Smooth muscle cell (in vitro differentiated cells): ENCODE data around the gene FLG2. TPM values are rescaled to one million over a fixed set of nuclear protein-coding genes. Genes with fewer than 3 reads are reported as not detected.

ENCODE experiments used
- DNase-seq: peaks from one replicate; lab custom pipeline; 2025; ENCODE audit not compliant: unreplicated experiment; lab: John Stamatoyannopoulos, UW
- H2AFZ ChIP-seq: fragments of 200-600 bp; sonication (generic); 2 replicates; pipeline ENCODE4 v1.6.0; 2016; ENCODE audit warnings: antibody characterized with exemption, low read depth, mild to moderate bottlenecking
- H3F3A ChIP-seq: fragments of 200-600 bp; sonication (generic); 2 replicates; pipeline ENCODE4 v1.6.0; 2017; ENCODE audit warnings: antibody characterized with exemption, low read depth
- H3K27ac ChIP-seq: fragments of 200-600 bp; sonication (generic); 2 replicates; pipeline ENCODE4 v1.5.1; 2016; ENCODE audit warnings: low read depth, mild to moderate bottlenecking
- H3K27me3 ChIP-seq: fragments of 200-600 bp; sonication (generic); 2 replicates; pipeline ENCODE4 v1.6.1; 2016; ENCODE audit warnings: low read depth, mild to moderate bottlenecking
- H3K36me3 ChIP-seq: fragments of 200-600 bp; sonication (generic); 2 replicates; pipeline ENCODE4 v1.5.1; 2016; ENCODE audit warnings: low read depth
- H3K4me1 ChIP-seq: fragments of 200-600 bp; sonication (generic); 2 replicates; pipeline ENCODE4 v1.5.1; 2016; ENCODE audit warnings: low read depth
- H3K4me2 ChIP-seq: fragments of 200-600 bp; sonication (generic); 2 replicates; pipeline ENCODE4 v1.6.0; 2016; ENCODE audit warnings: mild to moderate bottlenecking
- H3K4me3 ChIP-seq: fragments of 200-600 bp; sonication (generic); 2 replicates; pipeline ENCODE4 v1.5.1; 2016; ENCODE audit warnings: mild to moderate bottlenecking
- H3K79me2 ChIP-seq: fragments of 200-600 bp; sonication (generic); 2 replicates; pipeline ENCODE4 v1.6.0; 2016; ENCODE audit warnings: low read depth, mild to moderate bottlenecking
- H3K9ac ChIP-seq: fragments of 200-600 bp; sonication (generic); 2 replicates; pipeline ENCODE4 v1.6.0; 2016; ENCODE audit warnings: low read depth
- H3K9me3 ChIP-seq: fragments of 200-600 bp; sonication (generic); replicated peaks from 2 replicates; pipeline ENCODE4 v1.5.1; 2016; ENCODE audit warnings: low read depth
- H4K20me1 ChIP-seq: fragments of 200-600 bp; sonication (generic); 2 replicates; pipeline ENCODE4 v1.6.0; 2016; ENCODE audit warnings: low read depth
- CTCF ChIP-seq: fragments of 200-600 bp; sonication (generic); IDR thresholded peaks from 2 replicates; pipeline ENCODE4 v1.5.1; 2017; ENCODE audit warnings: borderline replicate concordance, mild to moderate bottlenecking, antibody characterized with exemption; ENCODE audit not compliant: insufficient read depth, poor library complexity, severe bottlenecking
- WGBS: methylation state at CpG from one replicate; pipeline ENCODE4 v1.1.7; 2016; ENCODE audit warnings: low lambda C conversion rate; 5-methylcytosine and 5-hydroxymethylcytosine counted together
- polyA plus RNA-seq: library from polyadenylated mRNA; unstranded; fragments of >200 nt; fragmentation: Nextera tagmentation; extraction: Ambion mirVana; gene quantifications from 2 replicates; pipeline ENCODE4 v1.2.1, GENCODE V29; 2016
- total RNA-seq: library from RNA; depleted of rRNA; stranded (reverse); fragments of >200 nt; gene quantifications from 2 replicates; pipeline ENCODE4 v1.2.3, GENCODE V29; 2014

FLG2 gene
- total and polyA plus RNA-seq, 2 experiments from 2014 or later = not detected

DNA sequence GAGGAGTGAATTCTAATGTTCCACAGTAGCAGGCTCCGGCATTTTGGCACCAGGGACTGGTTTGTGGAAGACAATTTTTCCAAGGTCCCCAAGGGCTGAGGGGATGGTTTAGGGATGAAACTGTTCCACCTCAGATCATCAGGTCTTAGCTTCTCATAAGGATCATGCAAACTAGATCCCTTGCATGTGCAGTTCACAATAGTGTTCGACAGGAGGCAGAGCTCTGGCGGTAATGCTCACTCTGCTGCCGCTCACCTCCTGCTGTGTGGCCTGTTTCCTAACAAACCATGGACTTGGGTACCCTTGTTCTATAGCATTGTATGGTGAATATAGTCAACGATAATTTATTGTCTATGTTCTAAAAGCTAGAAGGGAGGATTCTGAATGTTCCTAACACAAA lies 37.7 kb upstream of the FLG2 start:
- no peaks in the 10 kb centered on the region for H3F3A ChIP-seq
- H3K4me2 ChIP-seq = no peak overlapping the region
- no peaks in the 10 kb centered on the region for H3K79me2 ChIP-seq
- H3K9me3 ChIP-seq = no peaks in the 10 kb centered on the region
- H3K27ac ChIP-seq = no peak overlapping the region
- H3K36me3 ChIP-seq = no peaks in the 10 kb centered on the region
- H3K4me1 ChIP-seq = no peaks in the 10 kb centered on the region
- no peaks in the 10 kb centered on the region for H4K20me1 ChIP-seq
- TF ChIP-seq CTCF = no peak
- H3K9ac ChIP-seq = no peak overlapping the region
- no peak for DNase-seq
- 67% methylated on average over 5 of the region's 5 CpGs for WGBS
- H2AFZ ChIP-seq = no peak overlapping the region
- no peaks in the 10 kb centered on the region for H3K27me3 ChIP-seq
- no peak overlapping the region for H3K4me3 ChIP-seq

GRCh38 chr1:152394151-152394550 lies 34.3 kb upstream of the FLG2 start:
- H3K79me2 ChIP-seq = no peaks in the 10 kb centered on the region
- no peaks in the 10 kb centered on the region for H4K20me1 ChIP-seq
- WGBS = 31% methylated on average over 1 of the region's 1 CpG
- no peak overlapping the region for H3K9ac ChIP-seq
- no peak overlapping the region for H3K4me3 ChIP-seq
- no peak for DNase-seq
- H3K36me3 ChIP-seq = no peaks in the 10 kb centered on the region
- H3K9me3 ChIP-seq = no peaks in the 10 kb centered on the region
- H2AFZ ChIP-seq = no peak overlapping the region
- no peaks in the 10 kb centered on the region for H3K4me1 ChIP-seq
- no peaks in the 10 kb centered on the region for H3K27me3 ChIP-seq
- no peaks in the 10 kb centered on the region for H3F3A ChIP-seq
- H3K4me2 ChIP-seq = no peak overlapping the region
- H3K27ac ChIP-seq = no peak overlapping the region
- TF ChIP-seq CTCF = no peak

DNA sequence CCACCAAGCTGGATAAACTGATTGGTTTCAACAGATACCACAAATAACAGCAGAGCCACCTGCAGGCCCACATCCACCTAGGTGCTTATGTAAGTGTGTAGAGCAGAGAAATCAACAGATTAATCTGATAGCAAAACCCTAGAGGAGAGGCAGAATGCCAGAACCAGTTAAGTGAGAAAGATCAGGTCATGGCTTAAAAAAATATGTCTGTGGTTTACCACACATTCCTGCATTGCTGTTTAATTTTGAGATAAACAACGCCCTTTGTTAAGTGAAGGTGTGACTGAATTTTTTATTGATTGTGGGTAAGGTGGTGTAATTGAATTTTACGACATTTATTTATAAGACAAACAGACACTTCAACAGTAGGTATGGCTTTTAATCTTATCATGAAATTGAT lies 33.1 kb upstream of the FLG2 start:
- H2AFZ ChIP-seq = no peak overlapping the region
- no peaks in the 10 kb centered on the region for H3K36me3 ChIP-seq
- no peaks in the 10 kb centered on the region for H4K20me1 ChIP-seq
- H3K4me2 ChIP-seq = no peak overlapping the region
- no peak for DNase-seq
- H3K27me3 ChIP-seq = no peaks in the 10 kb centered on the region
- H3K4me1 ChIP-seq = no peaks in the 10 kb centered on the region
- no peaks in the 10 kb centered on the region for H3K9me3 ChIP-seq
- H3F3A ChIP-seq = no peaks in the 10 kb centered on the region
- no peak overlapping the region for H3K27ac ChIP-seq
- no peak overlapping the region for H3K4me3 ChIP-seq
- no peaks in the 10 kb centered on the region for H3K79me2 ChIP-seq
- H3K9ac ChIP-seq = no peak overlapping the region
- 46% methylated on average over 2 of the region's 2 CpGs for WGBS
- no peak for TF ChIP-seq CTCF

DNA sequence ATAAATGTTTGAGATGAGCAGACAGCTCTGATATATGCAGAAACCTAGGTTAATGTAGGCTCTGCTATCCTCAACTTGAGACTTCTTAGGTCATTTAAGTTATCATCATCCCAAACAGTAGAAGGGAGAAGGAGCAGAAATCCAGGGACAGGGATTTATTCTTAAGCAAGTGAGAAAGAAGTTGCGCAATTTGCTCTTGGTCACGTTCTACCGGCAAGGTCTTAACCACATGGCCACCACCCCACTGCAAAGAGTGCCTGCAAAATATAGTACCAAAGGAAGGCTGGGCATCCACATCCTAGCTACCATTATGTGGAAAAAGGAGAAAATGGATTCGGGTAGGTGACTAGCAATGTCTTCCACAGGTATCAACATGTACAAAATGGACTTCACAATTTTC lies 29.1 kb upstream of the FLG2 start:
- no peaks in the 10 kb centered on the region for H3K4me1 ChIP-seq
- no peak overlapping the region for H3K4me2 ChIP-seq
- H3K27ac ChIP-seq = no peak overlapping the region
- no peaks in the 10 kb centered on the region for H3F3A ChIP-seq
- 73% methylated on average over 4 of the region's 4 CpGs for WGBS
- DNase-seq = no peak
- no peak overlapping the region for H3K4me3 ChIP-seq
- no peaks in the 10 kb centered on the region for H4K20me1 ChIP-seq
- H2AFZ ChIP-seq = no peak overlapping the region
- H3K9ac ChIP-seq = no peak overlapping the region
- H3K27me3 ChIP-seq = no peaks in the 10 kb centered on the region
- no peaks in the 10 kb centered on the region for H3K36me3 ChIP-seq
- peaks cover 4% of the 10 kb centered on the region for H3K9me3 ChIP-seq
- TF ChIP-seq CTCF = no peak
- H3K79me2 ChIP-seq = no peaks in the 10 kb centered on the region
